ENCODE measurements around the gene PROSER3. TPM values are rescaled to one million over a fixed set of nuclear protein-coding genes. Genes with fewer than 3 reads are reported as not detected.

PROSER3 gene
- total RNA-seq, 3 donors from 2014 or later (not counting 1 experiment from before 2014, with no cell fraction given) = 33.1 to 40.2 (median 35.9) TPM

DNA sequence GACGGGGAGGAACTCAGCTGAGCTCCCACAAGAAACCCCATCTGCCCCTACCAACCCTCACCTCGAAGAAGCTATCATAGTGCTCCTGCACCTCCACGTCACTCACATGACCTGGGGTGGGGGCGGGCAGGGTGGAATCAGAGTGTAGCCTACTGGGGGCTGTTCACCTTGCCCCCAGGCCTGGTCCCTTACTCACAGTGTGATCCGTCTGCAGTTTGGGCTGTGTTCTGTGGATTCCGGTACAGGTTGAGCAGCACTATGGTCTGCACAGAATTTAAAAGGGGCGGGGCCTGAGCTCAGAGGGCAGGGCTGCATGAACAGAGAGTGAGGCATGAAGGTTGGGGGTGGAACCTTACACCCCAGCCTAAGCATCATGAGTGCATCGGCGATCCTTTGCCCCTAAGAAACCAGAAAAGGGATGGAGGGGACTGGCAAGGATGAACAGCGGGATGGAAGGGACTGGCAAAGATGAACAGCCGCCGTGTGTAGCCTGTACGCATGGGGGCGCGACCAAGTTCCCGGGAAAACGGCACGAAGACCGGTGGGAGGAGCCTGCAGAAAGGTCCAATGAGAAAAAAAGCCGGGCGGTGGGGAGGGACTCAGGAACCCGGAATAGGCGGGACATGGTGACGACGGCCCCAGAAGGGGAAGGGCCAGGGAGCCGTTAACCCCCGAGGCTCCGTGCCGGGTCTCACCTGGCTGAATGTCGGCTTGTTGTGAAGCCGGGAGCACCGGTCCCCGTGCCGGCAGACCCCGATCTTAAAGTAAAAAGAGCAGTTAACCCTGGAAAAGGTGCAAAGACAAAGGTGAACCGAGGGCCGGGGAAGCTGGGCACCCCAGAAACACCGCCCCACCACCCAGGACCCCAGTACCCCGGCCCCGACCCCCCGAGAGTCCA is 13.3 kb upstream of the PROSER3 start:
- Histone ChIP-seq H3K27me3 (ENCODE audit: control insufficient read depth, insufficient read depth, low read length) (no peaks in the 10 kb centered on the region), H3K4me1 (ENCODE audit: control insufficient read depth, insufficient read depth, low read length) (peaks cover 74% of the 10 kb centered on the region), H3K36me3 (ENCODE audit: control insufficient read depth, insufficient read depth, low read length) (no peaks in the 10 kb centered on the region), H3K27ac (ENCODE audit: low read length) (peak overlapping the region; percentile 100), H3K9me3 (ENCODE audit: control insufficient read depth, insufficient read depth, low read length) (no peaks in the 10 kb centered on the region), H3K4me3 (ENCODE audit: low read length) (peak overlapping the region; percentile 88)
- Mint-ChIP-seq H3K36me3 (no peaks in the 10 kb centered on the region), H3K4me3 (peak overlapping the region; percentile 99), H3K27me3 (ENCODE audit: low read depth in 2 of 2) (no peaks in the 10 kb centered on the region), H3K27ac (peak overlapping the region; percentile 96 to 99), H3K9me3 (no peaks in the 10 kb centered on the region), H3K4me1 (peaks cover 48 to 68% of the 10 kb centered on the region in 2 donors)
- DNase-seq (peak; percentile 88 to 96), ATAC-seq (peak; percentile 60 to 78 (median 62))
- intact Hi-C loops (cut with micrococcal nuclease) = loop anchor here (1.0 to 10.0 kb wide), 6 partner anchors 27 to 373 kb away; partner anchors contain the start of genes ARHGAP33, COX6B1, HCST and NFKBID
- WGBS (ENCODE audit: insufficient coverage) = 8% methylated on average over 41 of the region's 41 CpGs
- TF ChIP-seq, protein P1, sequence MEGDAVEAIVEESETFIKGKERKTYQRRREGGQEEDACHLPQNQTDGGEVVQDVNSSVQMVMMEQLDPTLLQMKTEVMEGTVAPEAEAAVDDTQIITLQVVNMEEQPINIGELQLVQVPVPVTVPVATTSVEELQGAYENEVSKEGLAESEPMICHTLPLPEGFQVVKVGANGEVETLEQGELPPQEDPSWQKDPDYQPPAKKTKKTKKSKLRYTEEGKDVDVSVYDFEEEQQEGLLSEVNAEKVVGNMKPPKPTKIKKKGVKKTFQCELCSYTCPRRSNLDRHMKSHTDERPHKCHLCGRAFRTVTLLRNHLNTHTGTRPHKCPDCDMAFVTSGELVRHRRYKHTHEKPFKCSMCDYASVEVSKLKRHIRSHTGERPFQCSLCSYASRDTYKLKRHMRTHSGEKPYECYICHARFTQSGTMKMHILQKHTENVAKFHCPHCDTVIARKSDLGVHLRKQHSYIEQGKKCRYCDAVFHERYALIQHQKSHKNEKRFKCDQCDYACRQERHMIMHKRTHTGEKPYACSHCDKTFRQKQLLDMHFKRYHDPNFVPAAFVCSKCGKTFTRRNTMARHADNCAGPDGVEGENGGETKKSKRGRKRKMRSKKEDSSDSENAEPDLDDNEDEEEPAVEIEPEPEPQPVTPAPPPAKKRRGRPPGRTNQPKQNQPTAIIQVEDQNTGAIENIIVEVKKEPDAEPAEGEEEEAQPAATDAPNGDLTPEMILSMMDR (IDR thresholded peaks at IDR 0.05) = no peak

GRCh38 chr19:35745328-35746086 is 12.5 kb upstream of the PROSER3 start, which contains the start of the genes PSENEN and U2AF1L4:
Gene PSENEN (plus strand): TSS chr19:35745651. CDS start chr19:35745931, 280 bp downstream.
Gene U2AF1L4 (minus strand): TSS chr19:35745418. CDS start chr19:35745391, 27 bp downstream.
- Histone ChIP-seq H3K4me1 (ENCODE audit: control insufficient read depth, insufficient read depth, low read length) (peaks cover 72% of the 10 kb centered on the region), H3K36me3 (ENCODE audit: control insufficient read depth, insufficient read depth, low read length) (no peaks in the 10 kb centered on the region), H3K4me3 (ENCODE audit: low read length) (peak within 1 kb of the TSS; percentile 88), H3K27ac (ENCODE audit: low read length) (peak within 1 kb of the TSS; percentile 100), H3K9me3 (ENCODE audit: control insufficient read depth, insufficient read depth, low read length) (no peaks in the 10 kb centered on the region), H3K27me3 (ENCODE audit: control insufficient read depth, insufficient read depth, low read length) (no peaks in the 10 kb centered on the region)
- H3K4me1 Mint-ChIP-seq = peaks cover 48 to 66% of the 10 kb centered on the region in 2 donors
- DNase-seq (peak; percentile 93 to 100), ATAC-seq (peak; percentile 55 to 80 (median 65))
- under 1% methylated on average over 37 of the region's 40 CpGs for WGBS (ENCODE audit: insufficient coverage)
- TF ChIP-seq, protein P1 (IDR thresholded peaks at IDR 0.05) = no peak
- peak within 1 kb of the TSS; percentile 96 to 99 for H3K27ac Mint-ChIP-seq
- intact Hi-C loops (cut with micrococcal nuclease) = loop anchor here (1.0 to 10.0 kb wide), 6 partner anchors 28 to 372 kb away; partner anchors contain the start of genes ARHGAP33, COX6B1, HCST and NFKBID
- no peaks in the 10 kb centered on the region for H3K27me3 Mint-ChIP-seq (ENCODE audit: low read depth in 2 of 2)
- H3K4me3 Mint-ChIP-seq = peak within 1 kb of the TSS; percentile 99
- H3K36me3 Mint-ChIP-seq = no peaks in the 10 kb centered on the region
- no peaks in the 10 kb centered on the region for H3K9me3 Mint-ChIP-seq

GRCh38 chr19:35746087-35746462 is 11.9 kb upstream of the PROSER3 start:
- no peak for DNase-seq
- Mint-ChIP-seq H3K9me3 (no peaks in the 10 kb centered on the region), H3K27me3 (ENCODE audit: low read depth in 2 of 2) (no peaks in the 10 kb centered on the region), H3K36me3 (no peaks in the 10 kb centered on the region), H3K4me1 (peaks cover 42 to 60% of the 10 kb centered on the region in 2 donors), H3K4me3 (peak overlapping the region; percentile 99), H3K27ac (peak overlapping the region; percentile 96 to 99)
- H3K4me1 ChIP-seq (ENCODE audit: control insufficient read depth, insufficient read depth, low read length) = peaks cover 68% of the 10 kb centered on the region
- H3K27me3 ChIP-seq (ENCODE audit: control insufficient read depth, insufficient read depth, low read length) = no peaks in the 10 kb centered on the region
- ATAC-seq = no peak
- peak overlapping the region; percentile 88 for H3K4me3 ChIP-seq (ENCODE audit: low read length)
- TF ChIP-seq, protein P1 (IDR thresholded peaks at IDR 0.05) = no peak
- no peaks in the 10 kb centered on the region for H3K36me3 ChIP-seq (ENCODE audit: control insufficient read depth, insufficient read depth, low read length)
- 4% methylated on average over 3 of the region's 4 CpGs for WGBS (ENCODE audit: insufficient coverage)
- H3K27ac ChIP-seq (ENCODE audit: low read length) = peak overlapping the region; percentile 100
- H3K9me3 ChIP-seq (ENCODE audit: control insufficient read depth, insufficient read depth, low read length) = no peaks in the 10 kb centered on the region
- intact Hi-C loops (cut with micrococcal nuclease) = loop anchor here (5.0 to 10.0 kb wide), 3 partner anchors 44 to 371 kb away; partner anchors contain the start of genes HCST, NFKBID, TBCB and TYROBP

Data from natural killer cell (primary cell).